Upper lobe of left lung (tissue), 6 donors: Measurements from ENCODE around the gene RABGGTB. TPM values are rescaled to one million over a fixed set of nuclear protein-coding genes. Genes with fewer than 3 reads are reported as not detected.
A peak's percentile ranks its signal among the peaks of the same experiment; 100 is the strongest.
"Not testable (repeated sequence)": the region's sequence is repeated elsewhere in the genome, so short reads cannot be mapped to it uniquely, and the experiment has no call there.

Source experiments
- ATAC-seq, 2 donors: fragments of 200-7000 bp; cut with Tn5 transposase; one replicate each; pipeline ENCODE4 v1.9.1; 2022; ENCODE audit warnings: mild to moderate bottlenecking in 2 of 2, moderate library complexity in 2 of 2; ENCODE audit not compliant: low FRiP score in 2 of 2
- DNase-seq, 2 donors: peaks; one replicate each; pipeline ENCODE4 v3.0.0-alpha.2; 2019 to 2020
- H3K27ac ChIP-seq, 4 donors: fragments of 200-600 bp; sonication (generic); one replicate each; pipeline ENCODE4 v1.5.1; 2016 to 2019
- H3K27me3 ChIP-seq, 4 donors: fragments of 200-600 bp; sonication (generic); one replicate each; pipeline ENCODE4 v1.5.1; 2017 to 2019
- H3K36me3 ChIP-seq, 4 donors: fragments of 200-600 bp; sonication (generic); one replicate each; pipeline ENCODE4 v1.5.1; 2016 to 2019
- H3K4me1 ChIP-seq, 4 donors: fragments of 200-600 bp; sonication (generic); one replicate each; pipeline ENCODE4 v1.5.1; 2018 to 2019
- H3K4me3 ChIP-seq, 4 donors: fragments of 200-600 bp; sonication (generic); one replicate each; pipeline ENCODE4 v1.5.1; 2017 to 2019; ENCODE audit warnings: mild to moderate bottlenecking in 2 of 4, moderate library complexity in 1 of 4
- H3K9me3 ChIP-seq, 4 donors: fragments of 200-600 bp; sonication (generic); one replicate each; pipeline ENCODE4 v1.5.1; 2018 to 2019
- EP300 ChIP-seq, 4 donors: sonication (generic); formaldehyde crosslinking; IDR thresholded peaks; one replicate each; pipeline ENCODE4 v1.5.1; 2017; ENCODE audit warnings: antibody characterized with exemption in 4 of 4, control low read depth in 2 of 4
- POLR2A ChIP-seq, 4 donors: fragments of 450-650 bp; IDR thresholded peaks; one replicate each; pipeline ENCODE4 v1.5.1; 2016 to 2017; ENCODE audit warnings: antibody characterized with exemption in 4 of 4, mild to moderate bottlenecking in 2 of 4
- POLR2AphosphoS5 ChIP-seq, 2 donors: sonication (generic); formaldehyde crosslinking; IDR thresholded peaks; one replicate each; pipeline ENCODE4 v1.5.1; 2017; ENCODE audit warnings: antibody characterized with exemption in 2 of 2
- WGBS, 2 donors: methylation state at CpG; one replicate each; pipeline ENCODE4 v1.1.5; 2017 to 2018; 5-methylcytosine and 5-hydroxymethylcytosine counted together
- total RNA-seq, 6 donors: library from RNA; depleted of rRNA in 4 of 6; stranded (reverse); fragments of >200 nt in 4 of 6; gene quantifications; one replicate each; pipeline versions ENCODE4 v1.1.0 to v1.2.1, GENCODE V29; 2016 to 2021
- TF ChIP-seq, protein P1 (sequence below), 6 experiments: fragments of 450-650 bp in 4 of 6; fragments of 200-600 bp in 2 of 6; sonication (generic) in 2 of 6; IDR thresholded peaks; one replicate each; pipeline ENCODE4 v1.5.1; 2016 to 2019; ENCODE audit warnings: antibody characterized with exemption in 6 of 6
- donor health status: DM: no; HTN: no; CAD: no; lungs with moderate emphysema.
- donor health status: DM: no; HTN: yes; CAD: no; lungs with severe emphysema.

The RABGGTB gene
- total RNA-seq, 6 donors from 2014 or later, result 45.5 to 98.3 (median 60.6) TPM

DNA sequence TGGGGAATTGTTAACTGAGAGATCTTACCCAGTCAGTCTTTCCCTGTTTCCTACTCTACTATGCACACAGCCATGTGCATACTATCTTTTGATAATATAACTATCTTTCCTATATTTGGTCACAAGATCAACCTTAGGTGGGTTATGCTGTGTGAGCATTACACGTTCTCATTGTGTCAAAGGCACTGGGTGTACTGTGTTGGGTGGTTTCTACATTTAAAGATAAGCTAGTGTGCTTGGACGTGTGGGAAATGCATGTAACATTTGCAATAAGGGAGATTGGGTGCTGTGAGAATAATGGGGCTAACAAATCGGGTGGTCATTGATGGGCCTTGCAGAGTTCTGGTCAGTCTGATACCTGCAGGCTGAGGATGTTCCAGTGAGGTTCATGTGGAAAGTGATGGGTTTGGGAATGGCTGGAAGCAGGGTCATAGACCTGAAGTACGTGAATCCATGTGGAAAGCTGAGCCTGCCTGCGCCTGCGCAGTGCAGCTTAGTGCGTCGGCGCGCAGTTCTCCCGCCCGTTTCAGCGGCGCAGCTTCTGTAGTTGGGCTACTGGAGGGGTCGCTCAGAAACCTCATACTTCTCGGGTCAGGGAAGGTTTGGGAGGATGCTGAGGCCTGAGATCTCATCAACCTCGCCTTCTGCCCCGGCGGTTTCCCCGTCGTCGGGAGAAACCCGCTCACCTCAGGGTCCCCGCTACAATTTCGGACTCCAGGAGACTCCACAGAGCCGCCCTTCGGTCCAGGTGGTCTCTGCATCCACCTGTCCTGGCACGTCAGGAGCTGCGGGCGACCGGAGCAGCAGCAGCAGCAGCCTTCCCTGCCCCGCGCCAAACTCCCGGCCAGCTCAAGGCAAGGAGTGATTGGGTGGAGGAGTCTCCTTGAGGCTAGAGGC is 10.6 kb downstream of the RABGGTB start, which contains the start of gene MSH4:
Gene MSH4, plus strand, starts transcription at position 507 of the 897 bp plus-strand sequence. Its CDS starts 104 bp downstream, at position 611.
- Histone ChIP-seq H3K27ac (no peak within 1 kb of the TSS), H3K9me3 (no peaks in the 10 kb centered on the region), H3K4me1 (peaks cover 0 to 2% (median under 1%) of the 10 kb centered on the region in 4 donors), H3K27me3 (no peaks in the 10 kb centered on the region), H3K36me3 (peaks cover 15 to 72% (median 52%) of the 10 kb centered on the region in 4 donors), H3K4me3 (no peak within 1 kb of the TSS)
- WGBS, 2 donors, result 84 to 92% methylated on average over 33 of the region's 34 CpGs
- peak in 1 of 2 donors; percentile 77 for DNase-seq
- TF ChIP-seq POLR2A (IDR thresholded peaks at IDR 0.05) (no peak), EP300 (IDR thresholded peaks at IDR 0.05) (no peak)
- peak; percentile 36 to 46 for ATAC-seq

- H3K9me3 ChIP-seq, result no peaks in the 10 kb centered on the region
- no peaks in the 10 kb centered on the region for H3K27me3 ChIP-seq
- DNase-seq (no peak), ATAC-seq (no peak)
- WGBS, 2 donors, result 88 to 93% methylated on average over 6 of the region's 6 CpGs
- H3K4me3 ChIP-seq, result no peak overlapping the region
- H3K4me1 ChIP-seq, result no peaks in the 10 kb centered on the region
- no peak overlapping the region for H3K27ac ChIP-seq
- TF ChIP-seq, protein P1, sequence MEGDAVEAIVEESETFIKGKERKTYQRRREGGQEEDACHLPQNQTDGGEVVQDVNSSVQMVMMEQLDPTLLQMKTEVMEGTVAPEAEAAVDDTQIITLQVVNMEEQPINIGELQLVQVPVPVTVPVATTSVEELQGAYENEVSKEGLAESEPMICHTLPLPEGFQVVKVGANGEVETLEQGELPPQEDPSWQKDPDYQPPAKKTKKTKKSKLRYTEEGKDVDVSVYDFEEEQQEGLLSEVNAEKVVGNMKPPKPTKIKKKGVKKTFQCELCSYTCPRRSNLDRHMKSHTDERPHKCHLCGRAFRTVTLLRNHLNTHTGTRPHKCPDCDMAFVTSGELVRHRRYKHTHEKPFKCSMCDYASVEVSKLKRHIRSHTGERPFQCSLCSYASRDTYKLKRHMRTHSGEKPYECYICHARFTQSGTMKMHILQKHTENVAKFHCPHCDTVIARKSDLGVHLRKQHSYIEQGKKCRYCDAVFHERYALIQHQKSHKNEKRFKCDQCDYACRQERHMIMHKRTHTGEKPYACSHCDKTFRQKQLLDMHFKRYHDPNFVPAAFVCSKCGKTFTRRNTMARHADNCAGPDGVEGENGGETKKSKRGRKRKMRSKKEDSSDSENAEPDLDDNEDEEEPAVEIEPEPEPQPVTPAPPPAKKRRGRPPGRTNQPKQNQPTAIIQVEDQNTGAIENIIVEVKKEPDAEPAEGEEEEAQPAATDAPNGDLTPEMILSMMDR (IDR thresholded peaks at IDR 0.05), result no peak
- TF ChIP-seq POLR2AphosphoS5 (IDR thresholded peaks at IDR 0.05), result no peak
- no peak for TF ChIP-seq POLR2A (IDR thresholded peaks at IDR 0.05)
- no peak for TF ChIP-seq EP300 (IDR thresholded peaks at IDR 0.05)
- peaks cover 13 to 66% (median 47%) of the 10 kb centered on the region in 4 donors for H3K36me3 ChIP-seq
Measured at GRCh38 chr1:75797273-75797588, 11.2 kb downstream of the RABGGTB start.

DNA sequence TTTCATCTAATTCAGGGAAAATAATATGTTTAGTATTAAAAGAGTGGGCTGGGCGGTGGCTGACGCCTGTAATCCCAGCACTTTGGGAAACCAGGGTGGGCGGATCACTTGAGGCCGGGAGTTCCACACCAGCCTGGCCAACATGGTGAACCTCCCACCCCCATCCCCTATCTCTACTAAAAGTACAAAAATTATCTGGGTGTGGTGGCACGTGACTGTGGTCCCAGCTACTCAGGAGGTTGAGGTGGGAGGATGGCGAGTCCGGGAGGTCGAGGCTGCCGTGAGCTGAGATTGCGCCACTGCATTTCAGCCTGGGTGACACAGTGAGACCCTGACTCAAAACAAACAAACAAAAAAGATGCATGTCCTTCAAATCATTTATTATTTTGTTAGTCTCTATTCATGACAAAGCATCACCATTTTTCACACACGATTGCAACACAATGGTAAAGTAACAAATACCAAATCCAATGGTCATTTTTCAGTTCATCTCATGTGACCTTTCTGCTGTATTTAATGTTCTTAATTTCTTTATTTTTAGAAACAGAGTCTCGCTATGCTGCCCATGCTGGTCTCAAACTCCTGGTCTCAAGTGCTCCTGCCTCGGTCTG is 11.7 kb downstream of the RABGGTB start:
- TF ChIP-seq POLR2A (IDR thresholded peaks at IDR 0.05) (no peak), EP300 (IDR thresholded peaks at IDR 0.05) (no peak), POLR2AphosphoS5 (IDR thresholded peaks at IDR 0.05) (no peak)
- TF ChIP-seq, protein P1 (IDR thresholded peaks at IDR 0.05), result no peak
- no peak overlapping the region for H3K27ac ChIP-seq
- H3K27me3 ChIP-seq, result no peaks in the 10 kb centered on the region
- ATAC-seq (no peak), DNase-seq (peak in 1 of 2 donors; percentile 15)
- H3K9me3 ChIP-seq, result no peaks in the 10 kb centered on the region
- 92 to 94% methylated on average over 13 of the region's 13 CpGs for WGBS, 2 donors
- peaks cover 8 to 62% (median 42%) of the 10 kb centered on the region in 4 donors for H3K36me3 ChIP-seq
- no peaks in the 10 kb centered on the region for H3K4me1 ChIP-seq
- no peak overlapping the region for H3K4me3 ChIP-seq

GRCh38 chr1:75801480-75801879 is 15.4 kb downstream of the RABGGTB start:
- WGBS, 2 donors, result 98 to 100% methylated on average over 2 of the region's 2 CpGs
- not testable (repeated sequence) for DNase-seq, H3K4me1 ChIP-seq

GRCh38 chr1:75808921-75809320 is 22.9 kb downstream of the RABGGTB start:
- ATAC-seq, result no peak

More at GRCh38 chr1:75801480-75801879, 15.4 kb downstream of the RABGGTB start:
- not testable (repeated sequence) for H3K4me3 ChIP-seq, ATAC-seq, H3K27me3 ChIP-seq, H3K27ac ChIP-seq, H3K9me3 ChIP-seq
- H3K36me3 ChIP-seq, result peaks cover 0 to 24% (median 10%) of the 10 kb centered on the region in 4 donors

GRCh38 chr1:75810113-75810512 is 24.1 kb downstream of the RABGGTB start:
- ATAC-seq, result not testable (repeated sequence)

More at GRCh38 chr1:75808921-75809320, 22.9 kb downstream of the RABGGTB start:
- no peak overlapping the region for H3K4me3 ChIP-seq
- H3K27me3 ChIP-seq, result no peaks in the 10 kb centered on the region
- no peaks in the 10 kb centered on the region for H3K9me3 ChIP-seq
- H3K27ac ChIP-seq, result no peak overlapping the region
- H3K36me3 ChIP-seq, result no peaks in the 10 kb centered on the region
- DNase-seq, result no peak
- H3K4me1 ChIP-seq, result no peaks in the 10 kb centered on the region
- WGBS, 2 donors, result 79 to 86% methylated on average over 4 of the region's 4 CpGs
- TF ChIP-seq POLR2AphosphoS5 (IDR thresholded peaks at IDR 0.05), result no peak
- TF ChIP-seq POLR2A (IDR thresholded peaks at IDR 0.05), result no peak
- TF ChIP-seq, protein P1 (IDR thresholded peaks at IDR 0.05), result no peak
- TF ChIP-seq EP300 (IDR thresholded peaks at IDR 0.05), result no peak

More at GRCh38 chr1:75810113-75810512, 24.1 kb downstream of the RABGGTB start:
- not testable (repeated sequence) for DNase-seq, H3K27me3 ChIP-seq, H3K36me3 ChIP-seq, H3K9me3 ChIP-seq, H3K27ac ChIP-seq, H3K4me1 ChIP-seq, H3K4me3 ChIP-seq
- WGBS, 2 donors, result 90 to 98% methylated on average over 3 of the region's 3 CpGs
